Measurements from ENCODE around the gene ZNF785. TPM values are rescaled to one million over a fixed set of nuclear protein-coding genes. Genes with fewer than 3 reads are reported as not detected.

The ZNF785 gene
- total RNA-seq, 1 donor from 2014 or later: 7.6 TPM

- no peak for TF ChIP-seq CTCF (conservative IDR thresholded peaks at IDR 0.05; ENCODE audit: low read depth, low read length)
- no peak overlapping the region for H3K4me3 ChIP-seq (ENCODE audit: low read depth, low read length)
- DNase-seq (ENCODE audit: low read depth): no peak
These were observed 20.0 kb downstream of the ZNF785 start for GRCh38 chr16:30565526-30565925.

- DNase-seq (ENCODE audit: low read depth): no peak
- TF ChIP-seq CTCF (conservative IDR thresholded peaks at IDR 0.05; ENCODE audit: low read depth, low read length): no peak
- no peak overlapping the region for H3K4me3 ChIP-seq (ENCODE audit: low read depth, low read length)
These were observed 23.5 kb downstream of the ZNF785 start for GRCh38 chr16:30562021-30562420.

- no peak for DNase-seq (ENCODE audit: low read depth)
- no peak for TF ChIP-seq CTCF (conservative IDR thresholded peaks at IDR 0.05; ENCODE audit: low read depth, low read length)
- peak overlapping the region; percentile 58 for H3K4me3 ChIP-seq (ENCODE audit: low read depth, low read length)
These were observed 24.2 kb downstream of the ZNF785 start for GRCh38 chr16:30561089-30561816.

GRCh38 chr16:30559690-30560089 is 25.8 kb downstream of the ZNF785 start:
- no peak for DNase-seq (ENCODE audit: low read depth)
- H3K4me3 ChIP-seq (ENCODE audit: low read depth, low read length): no peak overlapping the region
- TF ChIP-seq CTCF (conservative IDR thresholded peaks at IDR 0.05; ENCODE audit: low read depth, low read length): no peak

GRCh38 chr16:30558789-30559377 is 26.6 kb downstream of the ZNF785 start:
- no peak for DNase-seq (ENCODE audit: low read depth)
- TF ChIP-seq CTCF (conservative IDR thresholded peaks at IDR 0.05; ENCODE audit: low read depth, low read length): no peak
- H3K4me3 ChIP-seq (ENCODE audit: low read depth, low read length): peak overlapping the region; percentile 92

- DNase-seq (ENCODE audit: low read depth): peak; percentile 72
- no peak for TF ChIP-seq CTCF (conservative IDR thresholded peaks at IDR 0.05; ENCODE audit: low read depth, low read length)
- H3K4me3 ChIP-seq (ENCODE audit: low read depth, low read length): peak within 1 kb of the TSS; percentile 92
These were observed 27.3 kb downstream of the ZNF785 start, which contains the start of gene ZNF764 for GRCh38 chr16:30557957-30558788. Gene ZNF764 (minus strand): TSS chr16:30558374. CDS start chr16:30558182, 192 bp downstream.

Measured in epithelial cell of proximal tubule (primary cell).